Adipocyte (in vitro differentiated cells): ENCODE results near the gene P2RX2.
A peak's percentile ranks its signal among the peaks of the same experiment; 100 is the strongest.

Experiments used
- DNase-seq: peaks from one replicate; pipeline ENCODE4 v3.0.0-alpha.2; 2015; ENCODE audit warnings: low read depth
- H3K27me3 ChIP-seq: replicated peaks from 2 replicates; pipeline ENCODE4 v1.7.0; 2013; ENCODE audit warnings: mild to moderate bottlenecking, low read length, moderate library complexity; ENCODE audit not compliant: control insufficient read depth, insufficient read depth
- H3K36me3 ChIP-seq: 2 replicates; pipeline ENCODE4 v1.7.0; 2013; ENCODE audit warnings: low read length, mild to moderate bottlenecking, moderate library complexity; ENCODE audit not compliant: control insufficient read depth, insufficient read depth, severe bottlenecking
- H3K4me1 ChIP-seq: 2 replicates; pipeline ENCODE4 v1.7.0; 2013; ENCODE audit warnings: mild to moderate bottlenecking, low read length, moderate library complexity; ENCODE audit not compliant: control insufficient read depth, insufficient read depth
- H3K4me3 ChIP-seq: 2 replicates; pipeline ENCODE4 v1.7.0; 2013; ENCODE audit warnings: mild to moderate bottlenecking, low read length, moderate library complexity
- H3K9ac ChIP-seq: 2 replicates; pipeline ENCODE4 v1.7.0; 2013; ENCODE audit warnings: mild to moderate bottlenecking, low read length, moderate library complexity
- H3K9me3 ChIP-seq: 2 replicates; pipeline ENCODE4 v1.7.0; 2013; ENCODE audit warnings: mild to moderate bottlenecking, low read length, moderate library complexity; ENCODE audit not compliant: control insufficient read depth

Gene P2RX2

GRCh38 chr12:132635076-132635955, 16.7 kb downstream of the P2RX2 start:
- H3K4me1 ChIP-seq = peaks cover 18% of the 10 kb centered on the region
- DNase-seq = no peak
- H3K4me3 ChIP-seq = no peak overlapping the region
- no peaks in the 10 kb centered on the region for H3K9me3 ChIP-seq
- no peak overlapping the region for H3K9ac ChIP-seq
- H3K27me3 ChIP-seq = no peaks in the 10 kb centered on the region
- peaks cover 42% of the 10 kb centered on the region for H3K36me3 ChIP-seq

GRCh38 chr12:132637811-132638210, 19.2 kb downstream of the P2RX2 start:
- H3K36me3 ChIP-seq = peaks cover 46% of the 10 kb centered on the region
- H3K27me3 ChIP-seq = no peaks in the 10 kb centered on the region

GRCh38 chr12:132638541-132639408, 20.2 kb downstream of the P2RX2 start:
- Histone ChIP-seq H3K9me3 (no peaks in the 10 kb centered on the region), H3K4me3 (no peak overlapping the region), H3K9ac (peak overlapping the region; percentile 61), H3K27me3 (no peaks in the 10 kb centered on the region), H3K36me3 (peaks cover 52% of the 10 kb centered on the region), H3K4me1 (peaks cover 18% of the 10 kb centered on the region)
- peak; percentile 47 for DNase-seq

More at GRCh38 chr12:132637811-132638210, 19.2 kb downstream of the P2RX2 start:
- Histone ChIP-seq H3K9me3 (no peaks in the 10 kb centered on the region), H3K9ac (peak overlapping the region; percentile 31), H3K4me3 (no peak overlapping the region), H3K4me1 (peaks cover 18% of the 10 kb centered on the region)
- DNase-seq = no peak

- Histone ChIP-seq H3K27me3 (no peaks in the 10 kb centered on the region), H3K4me1 (peaks cover 18% of the 10 kb centered on the region), H3K36me3 (peaks cover 49% of the 10 kb centered on the region), H3K4me3 (no peak overlapping the region), H3K9me3 (no peaks in the 10 kb centered on the region), H3K9ac (no peak overlapping the region)
- DNase-seq = no peak
Observed at GRCh38 chr12:132639956-132640520, 21.5 kb downstream of the P2RX2 start.

GRCh38 chr12:132640936-132641335, 22.4 kb downstream of the P2RX2 start:
- H3K27me3 ChIP-seq = no peaks in the 10 kb centered on the region
- H3K36me3 ChIP-seq = peaks cover 45% of the 10 kb centered on the region
- no peak overlapping the region for H3K9ac ChIP-seq
- H3K4me1 ChIP-seq = peaks cover 18% of the 10 kb centered on the region
- no peaks in the 10 kb centered on the region for H3K9me3 ChIP-seq
- no peak overlapping the region for H3K4me3 ChIP-seq
- no peak for DNase-seq

GRCh38 chr12:132641811-132642650, 23.5 kb downstream of the P2RX2 start:
- H3K36me3 ChIP-seq = peaks cover 43% of the 10 kb centered on the region
- no peaks in the 10 kb centered on the region for H3K9me3 ChIP-seq
- H3K27me3 ChIP-seq = no peaks in the 10 kb centered on the region
- no peak overlapping the region for H3K9ac ChIP-seq
- peaks cover 18% of the 10 kb centered on the region for H3K4me1 ChIP-seq
- H3K4me3 ChIP-seq = no peak overlapping the region
- no peak for DNase-seq

GRCh38 chr12:132642846-132643835, 24.6 kb downstream of the P2RX2 start:
- peaks cover 48% of the 10 kb centered on the region for H3K36me3 ChIP-seq
- peaks cover 12% of the 10 kb centered on the region for H3K4me1 ChIP-seq
- H3K4me3 ChIP-seq = no peak overlapping the region
- H3K27me3 ChIP-seq = no peaks in the 10 kb centered on the region
- no peak for DNase-seq
- H3K9me3 ChIP-seq = no peaks in the 10 kb centered on the region
- no peak overlapping the region for H3K9ac ChIP-seq

GRCh38 chr12:132646850-132647249, 28.3 kb downstream of the P2RX2 start:
- DNase-seq = no peak

GRCh38 chr12:132647858-132648257, 29.3 kb downstream of the P2RX2 start:
- H3K4me3 ChIP-seq = no peak overlapping the region
- H3K27me3 ChIP-seq = no peaks in the 10 kb centered on the region
- H3K9me3 ChIP-seq = no peaks in the 10 kb centered on the region
- no peaks in the 10 kb centered on the region for H3K4me1 ChIP-seq
- H3K9ac ChIP-seq = no peak overlapping the region
- H3K36me3 ChIP-seq = peaks cover 48% of the 10 kb centered on the region
- DNase-seq = no peak

More at GRCh38 chr12:132646850-132647249, 28.3 kb downstream of the P2RX2 start:
- Histone ChIP-seq H3K4me1 (no peaks in the 10 kb centered on the region), H3K36me3 (peaks cover 57% of the 10 kb centered on the region), H3K4me3 (no peak overlapping the region), H3K9ac (no peak overlapping the region), H3K27me3 (no peaks in the 10 kb centered on the region), H3K9me3 (no peaks in the 10 kb centered on the region)
